ENCODE measurements around the gene CDC6. TPM values are rescaled to one million over a fixed set of nuclear protein-coding genes. Genes with fewer than 3 reads are reported as not detected.
A peak's percentile ranks its signal among the peaks of the same experiment; 100 is the strongest.

The CDC6 gene
- total and polyA plus RNA-seq, 11 donors = 0.07 to 9.8 (median 0.69) TPM

DNA sequence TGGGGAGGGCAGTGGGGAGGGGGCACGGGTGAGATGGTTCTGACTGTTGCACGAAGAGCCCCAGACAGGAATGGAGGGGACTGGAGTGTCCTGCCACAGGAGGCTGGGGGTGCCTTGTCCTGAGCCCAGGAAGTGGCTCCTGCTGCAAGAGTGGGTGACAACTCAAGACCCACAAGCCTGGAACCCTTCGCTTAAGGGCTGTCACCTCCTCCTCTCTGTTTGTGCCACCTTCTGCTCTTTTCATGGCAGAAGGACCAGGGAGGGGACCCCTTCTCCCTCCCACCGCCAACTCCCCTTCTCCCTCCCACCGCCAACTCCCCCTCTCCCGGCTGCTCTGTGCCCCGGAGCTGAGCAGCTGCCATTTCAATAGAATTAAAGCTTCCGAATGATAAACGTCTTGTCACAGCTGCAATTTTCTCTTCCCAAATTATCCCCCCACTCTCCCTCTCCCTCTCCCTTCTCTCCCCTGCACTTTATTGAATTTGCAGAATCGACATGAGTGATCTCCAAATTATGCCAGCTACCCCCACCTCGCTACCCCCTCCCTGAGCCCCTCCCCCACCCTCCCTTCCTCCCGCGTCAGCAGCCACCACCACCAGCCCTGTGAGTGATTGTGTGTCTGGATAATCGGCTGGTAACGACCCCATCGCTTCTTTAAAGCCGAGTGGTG, 63.1 kb downstream of the CDC6 start:
- peaks cover 3 to 76% (median 62%) of the 10 kb centered on the region in 9 donors for H3K36me3 ChIP-seq
- no peaks in the 10 kb centered on the region for H3K27me3 ChIP-seq
- no peak for TF ChIP-seq POLR2A (IDR thresholded peaks at IDR 0.05)
- TF ChIP-seq, protein P1, sequence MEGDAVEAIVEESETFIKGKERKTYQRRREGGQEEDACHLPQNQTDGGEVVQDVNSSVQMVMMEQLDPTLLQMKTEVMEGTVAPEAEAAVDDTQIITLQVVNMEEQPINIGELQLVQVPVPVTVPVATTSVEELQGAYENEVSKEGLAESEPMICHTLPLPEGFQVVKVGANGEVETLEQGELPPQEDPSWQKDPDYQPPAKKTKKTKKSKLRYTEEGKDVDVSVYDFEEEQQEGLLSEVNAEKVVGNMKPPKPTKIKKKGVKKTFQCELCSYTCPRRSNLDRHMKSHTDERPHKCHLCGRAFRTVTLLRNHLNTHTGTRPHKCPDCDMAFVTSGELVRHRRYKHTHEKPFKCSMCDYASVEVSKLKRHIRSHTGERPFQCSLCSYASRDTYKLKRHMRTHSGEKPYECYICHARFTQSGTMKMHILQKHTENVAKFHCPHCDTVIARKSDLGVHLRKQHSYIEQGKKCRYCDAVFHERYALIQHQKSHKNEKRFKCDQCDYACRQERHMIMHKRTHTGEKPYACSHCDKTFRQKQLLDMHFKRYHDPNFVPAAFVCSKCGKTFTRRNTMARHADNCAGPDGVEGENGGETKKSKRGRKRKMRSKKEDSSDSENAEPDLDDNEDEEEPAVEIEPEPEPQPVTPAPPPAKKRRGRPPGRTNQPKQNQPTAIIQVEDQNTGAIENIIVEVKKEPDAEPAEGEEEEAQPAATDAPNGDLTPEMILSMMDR (IDR thresholded peaks at IDR 0.05) = no peak
- no peak for DNase-seq
- intact Hi-C loops (cut with DNase I) = loop anchor here in 4 of 10 donors (5.0 to 10.0 kb wide), 4 partner anchors 136 to 184 kb away; partner anchors contain the start of gene WIPF2 (in 1 of the 4)
- H3K4me3 ChIP-seq = no peak overlapping the region
- H3K9me3 ChIP-seq = no peaks in the 10 kb centered on the region
- 68 to 74% (median 69%) methylated on average over 17 of the region's 17 CpGs for WGBS, 4 donors
- peak overlapping the region in 8 of 12 donors; percentile 17 to 94 (median 28) for H3K27ac ChIP-seq
- no peak for ATAC-seq
- peaks cover 27 to 79% (median 66%) of the 10 kb centered on the region in 12 donors for H3K4me1 ChIP-seq

DNA sequence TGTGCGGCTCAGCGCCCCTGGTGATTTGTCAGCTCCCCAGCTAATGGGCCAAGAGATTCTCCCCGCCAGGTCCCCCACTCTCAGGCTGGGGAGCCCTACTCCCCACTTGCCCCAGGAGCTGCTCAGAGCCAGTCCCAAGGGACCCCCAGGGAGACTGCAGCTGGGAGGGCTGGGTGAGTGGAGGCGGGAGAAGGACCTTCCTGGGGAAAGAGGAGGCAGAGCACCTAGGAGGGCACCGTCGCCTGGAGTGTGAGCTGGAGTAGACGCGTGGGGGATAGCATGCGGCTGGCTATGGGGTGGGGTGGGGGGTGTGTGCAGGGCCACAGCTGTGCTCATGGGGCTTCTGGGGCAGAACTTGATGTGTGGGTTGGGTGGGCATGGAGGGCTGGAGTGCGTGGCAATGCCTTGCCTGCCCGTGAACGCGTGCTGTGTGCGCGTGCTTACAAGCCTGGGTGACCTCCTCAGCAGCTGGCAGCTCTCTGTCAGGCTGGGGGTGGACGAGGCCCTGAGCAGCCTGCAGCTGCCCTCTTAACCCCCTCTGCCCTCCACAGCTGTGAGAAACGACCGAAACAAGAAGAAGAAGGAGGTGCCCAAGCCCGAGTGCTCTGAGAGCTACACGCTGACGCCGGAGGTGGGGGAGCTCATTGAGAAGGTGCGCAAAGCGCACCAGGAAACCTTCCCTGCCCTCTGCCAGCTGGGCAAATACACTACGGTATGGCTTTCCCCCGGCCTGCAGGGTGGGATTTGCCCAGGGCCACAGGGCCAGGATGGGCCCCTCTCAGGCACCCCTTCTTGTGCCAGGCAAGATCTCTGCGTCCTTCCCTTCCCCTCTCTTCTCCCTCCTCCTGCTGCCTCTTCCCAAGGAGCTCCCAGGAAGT, 63.9 kb downstream of the CDC6 start:
- peaks cover 3 to 82% (median 69%) of the 10 kb centered on the region in 9 donors for H3K36me3 ChIP-seq
- ATAC-seq (no peak), DNase-seq (peak in 1 of 5 donors; percentile 30)
- peaks cover 24 to 75% (median 62%) of the 10 kb centered on the region in 12 donors for H3K4me1 ChIP-seq
- no peaks in the 10 kb centered on the region for H3K27me3 ChIP-seq
- peak overlapping the region in 2 of 12 donors; percentile 8 to 94 for H3K27ac ChIP-seq
- no peak for TF ChIP-seq POLR2A (IDR thresholded peaks at IDR 0.05)
- TF ChIP-seq, protein P1 (IDR thresholded peaks at IDR 0.05) = no peak
- no peak overlapping the region for H3K4me3 ChIP-seq
- H3K9me3 ChIP-seq = no peaks in the 10 kb centered on the region
- 82 to 85% (median 83%) methylated on average over 21 to 27 of the region's 27 CpGs for WGBS, 4 donors
- intact Hi-C loops (cut with DNase I) = loop anchor here in 4 of 10 donors (5.0 to 10.0 kb wide), 4 partner anchors 137 to 183 kb away; partner anchors contain the start of gene WIPF2 (in 1 of the 4)

DNA sequence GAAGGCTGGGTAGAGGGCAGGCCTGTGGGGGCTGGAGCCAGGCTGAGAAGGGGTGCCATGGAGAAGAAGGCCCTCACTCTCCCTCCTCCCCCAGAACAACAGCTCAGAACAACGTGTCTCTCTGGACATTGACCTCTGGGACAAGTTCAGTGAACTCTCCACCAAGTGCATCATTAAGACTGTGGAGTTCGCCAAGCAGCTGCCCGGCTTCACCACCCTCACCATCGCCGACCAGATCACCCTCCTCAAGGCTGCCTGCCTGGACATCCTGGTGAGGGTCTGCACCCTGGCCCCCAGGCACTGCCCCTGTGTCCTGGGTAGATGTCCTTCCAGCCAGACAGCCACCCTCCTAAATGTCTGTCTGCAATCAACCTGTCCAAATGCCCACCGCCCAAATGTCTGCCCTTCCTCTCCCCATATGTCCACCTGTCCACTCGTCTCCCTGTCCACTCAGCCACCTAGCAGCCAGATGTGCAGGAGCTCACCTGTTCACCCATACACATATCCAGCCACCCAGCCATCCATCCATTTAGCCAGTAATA, 64.6 kb downstream of the CDC6 start:
- DNase-seq = no peak
- H3K36me3 ChIP-seq = peaks cover 3 to 86% (median 69%) of the 10 kb centered on the region in 9 donors

More for the DNA sequence above, 64.6 kb downstream of the CDC6 start:
- Histone ChIP-seq H3K9me3 (no peaks in the 10 kb centered on the region), H3K27ac (no peak overlapping the region), H3K27me3 (no peaks in the 10 kb centered on the region), H3K4me3 (no peak overlapping the region), H3K4me1 (peaks cover 19 to 68% (median 55%) of the 10 kb centered on the region in 12 donors)
- TF ChIP-seq POLR2A (IDR thresholded peaks at IDR 0.05) = no peak
- TF ChIP-seq, protein P1 (IDR thresholded peaks at IDR 0.05) = no peak
- 76 to 83% (median 80%) methylated on average over 7 of the region's 7 CpGs for WGBS, 4 donors
- intact Hi-C loops (cut with DNase I) = loop anchor here in 4 of 10 donors (5.0 to 10.0 kb wide), 4 partner anchors 138 to 182 kb away; partner anchors contain the start of gene WIPF2 (in 1 of the 4)
- ATAC-seq = no peak

Measured in heart left ventricle (tissue), 16 donors.